ENCODE measurements around the gene SRF.

The SRF gene

GRCh38 chr6:43184268-43184985 is 13.4 kb downstream of the SRF start:
- DNase-seq, result no peak

- no peak for DNase-seq
Observed at GRCh38 chr6:43185391-43185985, 14.4 kb downstream of the SRF start.

GRCh38 chr6:43186019-43186418 is 14.9 kb downstream of the SRF start:
- no peak for DNase-seq

- no peak for DNase-seq
Observed at GRCh38 chr6:43186706-43187105, 15.6 kb downstream of the SRF start.

- DNase-seq, result no peak
Observed at GRCh38 chr6:43187821-43188220, 16.8 kb downstream of the SRF start.

- DNase-seq, result no peak
Observed at GRCh38 chr6:43188426-43188825, 17.4 kb downstream of the SRF start.

- DNase-seq, result no peak
Observed at GRCh38 chr6:43189776-43190304, 18.8 kb downstream of the SRF start.

GRCh38 chr6:43192911-43193310 is 21.8 kb downstream of the SRF start:
- DNase-seq, result no peak

- no peak for DNase-seq
Observed at GRCh38 chr6:43193929-43194328, 22.9 kb downstream of the SRF start.

- no peak for DNase-seq
Observed at GRCh38 chr6:43196337-43196736, 25.3 kb downstream of the SRF start.

GRCh38 chr6:43199912-43200311 is 28.8 kb downstream of the SRF start:
- no peak for DNase-seq

GRCh38 chr6:43200541-43200940 is 29.5 kb downstream of the SRF start:
- DNase-seq, result no peak

GRCh38 chr6:43202451-43202850 is 31.4 kb downstream of the SRF start:
- no peak for DNase-seq

- peak; percentile 19 for DNase-seq
Observed at GRCh38 chr6:43203029-43203717, 32.1 kb downstream of the SRF start.

- DNase-seq, result no peak
Observed at GRCh38 chr6:43203718-43204095, 32.6 kb downstream of the SRF start.

- no peak for DNase-seq
Observed at GRCh38 chr6:43204271-43205105, 33.4 kb downstream of the SRF start.

GRCh38 chr6:43205849-43206248 is 34.8 kb downstream of the SRF start:
- no peak for DNase-seq

GRCh38 chr6:43207286-43207685 is 36.2 kb downstream of the SRF start:
- DNase-seq, result peak; percentile 57

- no peak for DNase-seq
Observed at GRCh38 chr6:43211955-43212354, 40.9 kb downstream of the SRF start.

GRCh38 chr6:43213431-43213830 is 42.4 kb downstream of the SRF start:
- no peak for DNase-seq

- no peak for DNase-seq
Observed at GRCh38 chr6:43215066-43215465, 44.0 kb downstream of the SRF start.

- DNase-seq, result no peak
Observed at GRCh38 chr6:43216200-43216599, 45.1 kb downstream of the SRF start.

GRCh38 chr6:43217351-43217750 is 46.3 kb downstream of the SRF start:
- no peak for DNase-seq

Measured in DMS53 (cell line).